Transverse colon (tissue), 3 donors: ENCODE data around the gene TJAP1.
"Not testable (repeated sequence)": the region's sequence is repeated elsewhere in the genome, so short reads cannot be mapped to it uniquely, and the experiment has no call there.

Source experiments
- EP300 ChIP-seq: sonication (generic); formaldehyde crosslinking; IDR thresholded peaks from one replicate; pipeline ENCODE4 v1.6.1; 2017; ENCODE audit warnings: antibody characterized with exemption, low read depth
- TF ChIP-seq, protein P1 (sequence below), 5 experiments: fragments of 200-600 bp in 3 of 5; fragments of 450-650 bp in 2 of 5; sonication (generic) in 3 of 5; IDR thresholded peaks; 1 replicate in 2 of 5; 2 replicates in 3 of 5; pipeline ENCODE4 v1.5.1; 2016 to 2017; ENCODE audit warnings: antibody characterized with exemption in 5 of 5, inconsistent platforms in 3 of 5, mild to moderate bottlenecking in 2 of 5, moderate library complexity in 1 of 5

DNA sequence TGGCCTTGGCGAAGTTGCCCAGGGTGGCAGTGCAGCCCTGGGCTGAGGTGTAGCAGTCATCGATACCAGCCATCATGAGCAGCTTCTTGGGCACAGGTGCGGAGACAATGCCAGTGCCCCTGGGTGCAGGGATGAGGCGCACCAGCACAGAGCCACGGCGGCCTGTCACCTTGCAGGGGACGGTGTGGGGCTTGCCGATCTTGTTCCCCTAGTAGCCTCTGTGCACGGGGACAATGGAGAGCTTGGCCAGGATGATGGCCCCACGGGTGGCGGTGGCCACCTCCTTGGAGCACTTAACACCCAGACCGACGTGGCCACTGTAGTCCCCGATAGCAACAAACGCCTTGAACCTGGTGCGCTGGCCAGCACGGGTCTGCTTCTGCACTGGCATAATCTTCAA is 61.6 kb downstream of the TJAP1 start:
- TF ChIP-seq, protein P1, sequence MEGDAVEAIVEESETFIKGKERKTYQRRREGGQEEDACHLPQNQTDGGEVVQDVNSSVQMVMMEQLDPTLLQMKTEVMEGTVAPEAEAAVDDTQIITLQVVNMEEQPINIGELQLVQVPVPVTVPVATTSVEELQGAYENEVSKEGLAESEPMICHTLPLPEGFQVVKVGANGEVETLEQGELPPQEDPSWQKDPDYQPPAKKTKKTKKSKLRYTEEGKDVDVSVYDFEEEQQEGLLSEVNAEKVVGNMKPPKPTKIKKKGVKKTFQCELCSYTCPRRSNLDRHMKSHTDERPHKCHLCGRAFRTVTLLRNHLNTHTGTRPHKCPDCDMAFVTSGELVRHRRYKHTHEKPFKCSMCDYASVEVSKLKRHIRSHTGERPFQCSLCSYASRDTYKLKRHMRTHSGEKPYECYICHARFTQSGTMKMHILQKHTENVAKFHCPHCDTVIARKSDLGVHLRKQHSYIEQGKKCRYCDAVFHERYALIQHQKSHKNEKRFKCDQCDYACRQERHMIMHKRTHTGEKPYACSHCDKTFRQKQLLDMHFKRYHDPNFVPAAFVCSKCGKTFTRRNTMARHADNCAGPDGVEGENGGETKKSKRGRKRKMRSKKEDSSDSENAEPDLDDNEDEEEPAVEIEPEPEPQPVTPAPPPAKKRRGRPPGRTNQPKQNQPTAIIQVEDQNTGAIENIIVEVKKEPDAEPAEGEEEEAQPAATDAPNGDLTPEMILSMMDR (IDR thresholded peaks at IDR 0.05), result not testable (repeated sequence)
- TF ChIP-seq EP300, result not testable (repeated sequence)
